Spleen (tissue), 11 donors: Measurements from ENCODE around the gene TMED4. TPM values are rescaled to one million over a fixed set of nuclear protein-coding genes. Genes with fewer than 3 reads are reported as not detected.

Experiments used
- DNase-seq: peaks from one replicate; pipeline ENCODE4 v3.0.0-alpha.2; 2020
- H3K27ac ChIP-seq, 8 donors: fragments of 200-600 bp; sonication (generic) in 7 of 8; 1 replicate in 4 of 8; 2 replicates in 4 of 8; pipeline versions ENCODE4 v1.5.0 to v1.8.0; 2016 to 2021; ENCODE audit warnings: inconsistent platforms in 4 of 8, mild to moderate bottlenecking in 4 of 8, moderate library complexity in 1 of 8
- H3K27me3 ChIP-seq, 7 donors: fragments of 200-600 bp; sonication (generic) in 6 of 7; replicated peaks in 1 of 7; 1 replicate in 4 of 7; 2 replicates in 3 of 7; pipeline versions ENCODE4 v1.5.0 to v1.8.0; 2016 to 2021; ENCODE audit warnings: inconsistent platforms in 3 of 7, mild to moderate bottlenecking in 1 of 7
- H3K36me3 ChIP-seq, 6 donors: fragments of 200-600 bp; sonication (generic) in 5 of 6; 1 replicate in 4 of 6; 2 replicates in 2 of 6; pipeline versions ENCODE4 v1.5.0 to v1.8.0; 2016 to 2021; ENCODE audit warnings: inconsistent platforms in 2 of 6
- H3K4me1 ChIP-seq, 6 donors: fragments of 200-600 bp; sonication (generic) in 5 of 6; 1 replicate in 3 of 6; 2 replicates in 3 of 6; pipeline versions ENCODE4 v1.5.0 to v1.8.0; 2016 to 2021; ENCODE audit warnings: inconsistent platforms in 3 of 6
- H3K4me3 ChIP-seq, 8 donors: fragments of 200-600 bp; sonication (generic) in 7 of 8; 1 replicate in 4 of 8; 2 replicates in 4 of 8; pipeline versions ENCODE4 v1.5.0 to v1.8.0; 2016 to 2021; ENCODE audit warnings: inconsistent platforms in 4 of 8, mild to moderate bottlenecking in 4 of 8, moderate library complexity in 2 of 8
- H3K9me3 ChIP-seq, 8 donors: fragments of 200-600 bp; sonication (generic) in 7 of 8; 1 replicate in 4 of 8; 2 replicates in 4 of 8; pipeline versions ENCODE4 v1.5.0 to v1.8.0; 2016 to 2021; ENCODE audit warnings: inconsistent platforms in 4 of 8
- CTCF ChIP-seq, 11 experiments: fragments of 200-600 bp in 7 of 11; fragments of 450-650 bp in 4 of 11; sonication (generic) in 4 of 11; IDR thresholded peaks in 8 of 11; conservative IDR thresholded peaks in 3 of 11; 1 replicate in 7 of 11; 2 replicates in 4 of 11; pipeline versions ENCODE4 v1.4.0 to v1.8.0; 2016 to 2021; ENCODE audit warnings: antibody characterized with exemption in 11 of 11, inconsistent platforms in 4 of 11, mild to moderate bottlenecking in 1 of 11
- POLR2A ChIP-seq, 3 donors: fragments of 450-650 bp; IDR thresholded peaks; one replicate each; pipeline ENCODE4 v1.5.1; 2017; ENCODE audit warnings: antibody characterized with exemption in 3 of 3, mild to moderate bottlenecking in 1 of 3
- POLR2AphosphoS5 ChIP-seq, 3 donors: sonication (generic); formaldehyde crosslinking; IDR thresholded peaks; one replicate each; pipeline ENCODE4 v1.5.1; 2017; ENCODE audit warnings: antibody characterized with exemption in 3 of 3
- WGBS, 5 donors: extraction: QIAGEN DNeasy Blood & Tissue Kit in 3 of 5; methylation state at CpG; one replicate each; pipeline versions ENCODE4 v1.1.5 to v1.1.7; 2013 to 2018; 5-methylcytosine and 5-hydroxymethylcytosine counted together
- intact Hi-C: fragments of 100-400 bp; cut with DNase I; formaldehyde crosslinking; loops from one replicate; pipeline ENCODE4 v1.15.0; 2023; ENCODE audit warnings: low total_unique reads
- polyA plus RNA-seq, 3 donors: library from polyadenylated mRNA; stranded (reverse); fragments of 200-250 nt; gene quantifications; one replicate each; pipeline ENCODE4 v1.2.1, GENCODE V29; 2013
- total RNA-seq, 7 donors: library from RNA; depleted of rRNA in 3 of 7; stranded (reverse); fragments of >200 nt in 3 of 7; fragmentation: NEBNext Ultra II Directional in 4 of 7; extraction: Animal tissue kit (Norgen Biotek cat#: 25700) in 4 of 7; gene quantifications; one replicate each; pipeline versions ENCODE4 v1.1.0 to v1.2.1, GENCODE V29; 2016 to 2021
- donor health status: healthy with polysubstance abuse.
- donor health status: DM: no; HTN: no; CAD: no; lungs with moderate emphysema.
- donor health status: DM: no; HTN: no; CAD: no.
- donor health status: Bipolar disorder and iron deficiency.
- donor health status: healthy.
- donor health status: DM: no; HTN: no; CAD: no.
- donor health status: DM: yes; HTN: yes; CAD: no.

TMED4 gene
- total and polyA plus RNA-seq, 10 donors: 26.1 to 105 (median 59.6) TPM

- H3K27me3 ChIP-seq: no peaks in the 10 kb centered on the region
- no peaks in the 10 kb centered on the region for H3K4me1 ChIP-seq
- H3K27ac ChIP-seq: no peak overlapping the region
- H3K4me3 ChIP-seq: no peak overlapping the region
- DNase-seq: no peak
- intact Hi-C loops: no loop called here
- TF ChIP-seq CTCF (IDR thresholded peaks at IDR 0.05 in 8 of 11, conservative IDR thresholded peaks at IDR 0.05 in 3 of 11) (no peak), POLR2AphosphoS5 (IDR thresholded peaks at IDR 0.05) (no peak), POLR2A (IDR thresholded peaks at IDR 0.05) (no peak)
- H3K9me3 ChIP-seq: no peaks in the 10 kb centered on the region
- H3K36me3 ChIP-seq: no peaks in the 10 kb centered on the region
- 66 to 84% (median 79%) methylated on average over 5 of the region's 5 CpGs for WGBS, 5 donors
Measured at GRCh38 chr7:44595934-44596635, 14.1 kb upstream of the TMED4 start.

GRCh38 chr7:44590910-44591309 is 8.9 kb upstream of the TMED4 start:
- no peak overlapping the region for H3K27ac ChIP-seq
- 78 to 100% (median 93%) methylated on average over 1 of the region's 1 CpG for WGBS, 5 donors
- no peaks in the 10 kb centered on the region for H3K9me3 ChIP-seq
- no peaks in the 10 kb centered on the region for H3K27me3 ChIP-seq
- intact Hi-C loops: no loop called here
- DNase-seq: no peak
- no peaks in the 10 kb centered on the region for H3K36me3 ChIP-seq
- H3K4me1 ChIP-seq: peaks cover 0 to 8% (median 5%) of the 10 kb centered on the region in 6 donors
- TF ChIP-seq CTCF (IDR thresholded peaks at IDR 0.05 in 8 of 11, conservative IDR thresholded peaks at IDR 0.05 in 3 of 11) (no peak), POLR2A (IDR thresholded peaks at IDR 0.05) (no peak), POLR2AphosphoS5 (IDR thresholded peaks at IDR 0.05) (no peak)
- no peak overlapping the region for H3K4me3 ChIP-seq

GRCh38 chr7:44587843-44588711 is 6.0 kb upstream of the TMED4 start:
- TF ChIP-seq POLR2AphosphoS5 (IDR thresholded peaks at IDR 0.05) (no peak), CTCF (IDR thresholded peaks at IDR 0.05 in 8 of 11, conservative IDR thresholded peaks at IDR 0.05 in 3 of 11) (peak in 10 of 11 experiments; percentile 35 to 78 (median 67))
- intact Hi-C loops: loop anchor here (5.0 to 10.0 kb wide), 2 partner anchors 259 to 547 kb away; partner anchors contain the start of gene H2AZ2
- H3K9me3 ChIP-seq: no peaks in the 10 kb centered on the region
- WGBS, 5 donors: 25 to 31% (median 31%) methylated on average over 6 of the region's 6 CpGs
- peaks cover 0 to 13% (median 7%) of the 10 kb centered on the region in 6 donors for H3K4me1 ChIP-seq
- H3K36me3 ChIP-seq: no peaks in the 10 kb centered on the region
- no peak for DNase-seq
- no peak overlapping the region for H3K27ac ChIP-seq
- H3K27me3 ChIP-seq: no peaks in the 10 kb centered on the region
- no peak overlapping the region for H3K4me3 ChIP-seq
